Stimulated activated naive CD8-positive, alpha-beta T cell treated with anti-CD3 and anti-CD28 coated beads, Interleukin-15, amount 100 ng/mL, for 72 hours (primary cell): Measurements from ENCODE around the gene RBM27.

Source experiments
- ATAC-seq: fragments of 150-1000 bp; cut with Tn5 transposase; 2 replicates; pipeline ENCODE4 v1.10.0; 2021; ENCODE audit warnings: mild to moderate bottlenecking, moderate library complexity
- DNase-seq, 2 donors: peaks; one replicate each; pipeline ENCODE4 v3.0.0; 2021 to 2022
- H3K27ac Mint-ChIP-seq, 2 donors: one replicate each; pipeline ENCODE4 v1.8.0; 2022; ENCODE audit warnings: mild to moderate bottlenecking in 2 of 2, mixed read lengths in 2 of 2, moderate library complexity in 2 of 2
- H3K27me3 Mint-ChIP-seq: one replicate; pipeline ENCODE4 v1.8.0; 2022; ENCODE audit warnings: mixed read lengths
- H3K4me1 Mint-ChIP-seq: one replicate; pipeline ENCODE4 v1.8.0; 2022; ENCODE audit warnings: mild to moderate bottlenecking, mixed read lengths
- H3K4me3 Mint-ChIP-seq, 2 donors: one replicate each; pipeline ENCODE4 v1.8.0; 2022; ENCODE audit warnings: mild to moderate bottlenecking in 2 of 2, mixed read lengths in 2 of 2, moderate library complexity in 1 of 2
- H3K9me3 Mint-ChIP-seq, 2 donors: one replicate each; pipeline ENCODE4 v1.8.0; 2022; ENCODE audit warnings: mixed read lengths in 2 of 2

RBM27 gene

GRCh38 chr5:146223179-146223578 lies 19.8 kb downstream of the RBM27 start:
- no peak for ATAC-seq
- Mint-ChIP-seq H3K9me3 (no peaks in the 10 kb centered on the region), H3K4me1 (no peaks in the 10 kb centered on the region), H3K4me3 (no peak overlapping the region), H3K27ac (no peak overlapping the region), H3K27me3 (no peaks in the 10 kb centered on the region)
- DNase-seq, result no peak

- DNase-seq (no peak), ATAC-seq (no peak)
- Mint-ChIP-seq H3K4me3 (no peak overlapping the region), H3K9me3 (no peaks in the 10 kb centered on the region), H3K27me3 (no peaks in the 10 kb centered on the region), H3K4me1 (no peaks in the 10 kb centered on the region), H3K27ac (peak overlapping the region in 1 of 2 donors; percentile 81)
Measured at GRCh38 chr5:146229222-146229621, 25.8 kb downstream of the RBM27 start.

- DNase-seq (no peak), ATAC-seq (no peak)
- Mint-ChIP-seq H3K27ac (no peak overlapping the region), H3K9me3 (no peaks in the 10 kb centered on the region), H3K4me3 (no peak overlapping the region), H3K4me1 (no peaks in the 10 kb centered on the region), H3K27me3 (no peaks in the 10 kb centered on the region)
Measured at GRCh38 chr5:146232223-146232622, 28.8 kb downstream of the RBM27 start.

GRCh38 chr5:146233441-146233840 lies 30.0 kb downstream of the RBM27 start:
- no peaks in the 10 kb centered on the region for H3K27me3 Mint-ChIP-seq
- H3K9me3 Mint-ChIP-seq, result no peaks in the 10 kb centered on the region
- H3K4me3 Mint-ChIP-seq, result no peak overlapping the region
- no peak overlapping the region for H3K27ac Mint-ChIP-seq
- peaks cover 6% of the 10 kb centered on the region for H3K4me1 Mint-ChIP-seq
- DNase-seq, result no peak
- ATAC-seq, result no peak

- Mint-ChIP-seq H3K27ac (peak overlapping the region in 1 of 2 donors; percentile 26), H3K27me3 (no peaks in the 10 kb centered on the region), H3K4me1 (peaks cover 25% of the 10 kb centered on the region), H3K4me3 (peak overlapping the region in 1 of 2 donors; percentile 44), H3K9me3 (no peaks in the 10 kb centered on the region)
- DNase-seq (peak in 1 of 2 donors; percentile 14), ATAC-seq (peak; percentile 100)
Measured at GRCh38 chr5:146238973-146239372, 35.6 kb downstream of the RBM27 start.

- peaks cover 25% of the 10 kb centered on the region for H3K4me1 Mint-ChIP-seq
- DNase-seq, result no peak
- no peaks in the 10 kb centered on the region for H3K27me3 Mint-ChIP-seq
- no peak for ATAC-seq
- no peak overlapping the region for H3K4me3 Mint-ChIP-seq
- H3K27ac Mint-ChIP-seq, result no peak overlapping the region
- H3K9me3 Mint-ChIP-seq, result no peaks in the 10 kb centered on the region
Measured at GRCh38 chr5:146240951-146241350, 37.5 kb downstream of the RBM27 start.

GRCh38 chr5:146243247-146243646 lies 39.8 kb downstream of the RBM27 start:
- no peaks in the 10 kb centered on the region for H3K9me3 Mint-ChIP-seq
- H3K27me3 Mint-ChIP-seq, result no peaks in the 10 kb centered on the region
- H3K27ac Mint-ChIP-seq, result no peak overlapping the region
- no peak overlapping the region for H3K4me3 Mint-ChIP-seq
- peaks cover 20% of the 10 kb centered on the region for H3K4me1 Mint-ChIP-seq
- ATAC-seq (no peak), DNase-seq (no peak)

GRCh38 chr5:146248561-146248960 lies 45.2 kb downstream of the RBM27 start:
- peaks cover 4% of the 10 kb centered on the region for H3K4me1 Mint-ChIP-seq
- no peak for ATAC-seq
- no peaks in the 10 kb centered on the region for H3K9me3 Mint-ChIP-seq
- no peaks in the 10 kb centered on the region for H3K27me3 Mint-ChIP-seq
- H3K4me3 Mint-ChIP-seq, result no peak overlapping the region
- no peak for DNase-seq
- no peak overlapping the region for H3K27ac Mint-ChIP-seq

- H3K27me3 Mint-ChIP-seq, result no peaks in the 10 kb centered on the region
- no peak overlapping the region for H3K27ac Mint-ChIP-seq
- H3K4me1 Mint-ChIP-seq, result peaks cover 12% of the 10 kb centered on the region
- DNase-seq (no peak), ATAC-seq (no peak)
- H3K9me3 Mint-ChIP-seq, result no peaks in the 10 kb centered on the region
- no peak overlapping the region for H3K4me3 Mint-ChIP-seq
Measured at GRCh38 chr5:146249801-146250200, 46.4 kb downstream of the RBM27 start.
